HL-60 (cell line): ENCODE results near the gene SPEN.

ENCODE experiments used
- CTCF ChIP-seq: IDR thresholded peaks from one replicate; pipeline ENCODE4 v1.5.1; 2011; ENCODE audit warnings: low read length, control low read depth, inconsistent platforms; ENCODE audit not compliant: insufficient read depth
- GABPA ChIP-seq: IDR thresholded peaks from 2 replicates; pipeline ENCODE4 v1.6.1; 2012; ENCODE audit warnings: low read depth
- POLR2AphosphoS5 ChIP-seq: IDR thresholded peaks from 2 replicates; pipeline ENCODE4 v1.6.1; 2012; ENCODE audit warnings: low read depth
- REST ChIP-seq: IDR thresholded peaks from 2 replicates; pipeline ENCODE4 v1.6.1; 2012; ENCODE audit warnings: low read depth; ENCODE audit not compliant: insufficient replicate concordance
- SPI1 ChIP-seq: IDR thresholded peaks from 2 replicates; pipeline ENCODE4 v1.6.1; 2012; ENCODE audit warnings: low read depth, mild to moderate bottlenecking, borderline replicate concordance

- TF ChIP-seq CTCF (no peak), REST (no peak), POLR2AphosphoS5 (no peak), SPI1 (no peak), GABPA (no peak)
Measured at GRCh38 chr1:15863156-15863901, 15.8 kb downstream of the SPEN start.
